ENCODE data around the gene TUNAR. TPM values are rescaled to one million over a fixed set of nuclear protein-coding genes. Genes with fewer than 3 reads are reported as not detected.
A peak's percentile ranks its signal among the peaks of the same experiment; 100 is the strongest.

Gene TUNAR
- total RNA-seq, 1 donor from 2014 or later, result 2.0 TPM

DNA sequence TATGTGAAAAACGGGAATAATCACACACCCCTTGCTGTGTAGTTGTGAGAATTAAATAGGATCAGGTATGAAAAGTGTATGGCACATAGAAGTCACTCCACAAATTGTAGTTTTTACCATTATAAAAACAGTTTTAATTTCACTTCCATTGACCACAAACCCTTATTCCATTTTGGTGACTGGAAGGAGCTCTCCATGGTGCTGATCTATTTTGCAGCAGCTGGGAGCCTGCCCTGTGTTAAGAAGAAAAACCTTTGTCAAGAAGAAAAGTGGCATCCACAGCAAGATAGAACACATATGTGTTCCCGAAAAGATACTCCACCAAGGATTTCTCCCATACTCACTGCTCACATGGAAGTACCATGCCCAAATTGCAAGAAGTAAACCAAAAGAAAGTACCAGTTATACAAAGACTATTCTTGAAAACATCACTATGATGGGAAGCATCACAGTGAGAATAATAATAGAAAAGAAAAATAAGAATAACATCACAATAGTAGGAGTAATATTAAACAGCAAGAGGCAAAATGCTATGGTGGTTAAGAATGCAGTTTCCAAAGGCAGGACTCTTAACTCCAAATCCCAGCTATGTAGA, 58.7 kb downstream of the TUNAR start:
- no peak overlapping the region for H3K27ac Mint-ChIP-seq (ENCODE audit: unreplicated experiment)
- no peaks in the 10 kb centered on the region for H3K27me3 Mint-ChIP-seq (ENCODE audit: unreplicated experiment)
- no peaks in the 10 kb centered on the region for H3K36me3 Mint-ChIP-seq (ENCODE audit: low read depth, unreplicated experiment)
- TF ChIP-seq, protein P1, sequence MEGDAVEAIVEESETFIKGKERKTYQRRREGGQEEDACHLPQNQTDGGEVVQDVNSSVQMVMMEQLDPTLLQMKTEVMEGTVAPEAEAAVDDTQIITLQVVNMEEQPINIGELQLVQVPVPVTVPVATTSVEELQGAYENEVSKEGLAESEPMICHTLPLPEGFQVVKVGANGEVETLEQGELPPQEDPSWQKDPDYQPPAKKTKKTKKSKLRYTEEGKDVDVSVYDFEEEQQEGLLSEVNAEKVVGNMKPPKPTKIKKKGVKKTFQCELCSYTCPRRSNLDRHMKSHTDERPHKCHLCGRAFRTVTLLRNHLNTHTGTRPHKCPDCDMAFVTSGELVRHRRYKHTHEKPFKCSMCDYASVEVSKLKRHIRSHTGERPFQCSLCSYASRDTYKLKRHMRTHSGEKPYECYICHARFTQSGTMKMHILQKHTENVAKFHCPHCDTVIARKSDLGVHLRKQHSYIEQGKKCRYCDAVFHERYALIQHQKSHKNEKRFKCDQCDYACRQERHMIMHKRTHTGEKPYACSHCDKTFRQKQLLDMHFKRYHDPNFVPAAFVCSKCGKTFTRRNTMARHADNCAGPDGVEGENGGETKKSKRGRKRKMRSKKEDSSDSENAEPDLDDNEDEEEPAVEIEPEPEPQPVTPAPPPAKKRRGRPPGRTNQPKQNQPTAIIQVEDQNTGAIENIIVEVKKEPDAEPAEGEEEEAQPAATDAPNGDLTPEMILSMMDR (IDR thresholded peaks at IDR 0.05; ENCODE audit: unreplicated experiment), result no peak
- DNase-seq (ENCODE audit: low spot score), result peak; percentile 57
- H3K9me3 Mint-ChIP-seq (ENCODE audit: unreplicated experiment), result no peaks in the 10 kb centered on the region
- no peaks in the 10 kb centered on the region for H3K4me1 Mint-ChIP-seq (ENCODE audit: unreplicated experiment)
- no peak overlapping the region for H3K4me3 Mint-ChIP-seq (ENCODE audit: unreplicated experiment)

DNA sequence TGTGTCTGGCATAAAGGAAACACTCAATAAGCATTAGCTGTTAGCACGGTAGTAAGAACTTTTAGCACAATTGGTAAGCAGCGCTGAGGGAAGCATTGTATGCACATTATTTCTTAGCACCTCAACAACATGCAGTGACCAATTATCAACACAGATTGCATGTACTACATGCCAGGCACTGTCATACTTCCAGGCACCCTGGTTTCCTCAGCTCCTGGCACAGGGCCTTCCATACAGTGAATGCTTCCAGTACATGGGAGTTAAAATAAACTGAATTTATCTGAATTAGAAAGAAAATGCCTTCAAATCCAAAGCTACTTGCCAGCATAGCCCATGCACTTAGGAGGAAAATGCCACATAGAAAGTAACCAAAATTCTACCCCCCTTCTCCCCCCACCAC, 59.4 kb downstream of the TUNAR start:
- H3K9me3 Mint-ChIP-seq (ENCODE audit: unreplicated experiment), result no peaks in the 10 kb centered on the region
- TF ChIP-seq, protein P1 (IDR thresholded peaks at IDR 0.05; ENCODE audit: unreplicated experiment), result no peak
- no peaks in the 10 kb centered on the region for H3K4me1 Mint-ChIP-seq (ENCODE audit: unreplicated experiment)
- DNase-seq (ENCODE audit: low spot score), result no peak
- H3K27me3 Mint-ChIP-seq (ENCODE audit: unreplicated experiment), result no peaks in the 10 kb centered on the region
- no peak overlapping the region for H3K27ac Mint-ChIP-seq (ENCODE audit: unreplicated experiment)
- no peaks in the 10 kb centered on the region for H3K36me3 Mint-ChIP-seq (ENCODE audit: low read depth, unreplicated experiment)
- no peak overlapping the region for H3K4me3 Mint-ChIP-seq (ENCODE audit: unreplicated experiment)

DNA sequence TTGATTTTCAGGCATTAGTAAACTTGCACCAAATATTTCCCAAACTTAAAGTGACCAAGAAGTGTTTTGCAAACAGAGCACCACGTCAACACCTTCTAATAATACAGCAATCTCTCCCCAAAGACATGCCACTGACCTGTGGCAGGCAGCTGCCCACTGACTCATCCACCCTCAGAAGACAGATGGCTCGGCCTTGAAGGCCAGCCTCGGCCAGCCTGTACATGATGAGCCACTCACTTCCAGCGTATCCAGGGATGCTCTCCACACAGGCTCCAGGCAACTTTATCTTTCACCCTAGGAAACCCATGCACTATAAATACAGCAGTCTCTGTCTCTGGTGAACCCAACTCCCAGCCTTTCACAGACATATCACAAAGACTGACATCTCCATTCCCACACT, 62.7 kb downstream of the TUNAR start:
- Mint-ChIP-seq H3K36me3 (ENCODE audit: low read depth, unreplicated experiment) (no peaks in the 10 kb centered on the region), H3K9me3 (ENCODE audit: unreplicated experiment) (no peaks in the 10 kb centered on the region), H3K4me3 (ENCODE audit: unreplicated experiment) (no peak overlapping the region), H3K4me1 (ENCODE audit: unreplicated experiment) (no peaks in the 10 kb centered on the region), H3K27ac (ENCODE audit: unreplicated experiment) (no peak overlapping the region), H3K27me3 (ENCODE audit: unreplicated experiment) (no peaks in the 10 kb centered on the region)
- TF ChIP-seq, protein P1 (IDR thresholded peaks at IDR 0.05; ENCODE audit: unreplicated experiment), result no peak
- DNase-seq (ENCODE audit: low spot score), result no peak

DNA sequence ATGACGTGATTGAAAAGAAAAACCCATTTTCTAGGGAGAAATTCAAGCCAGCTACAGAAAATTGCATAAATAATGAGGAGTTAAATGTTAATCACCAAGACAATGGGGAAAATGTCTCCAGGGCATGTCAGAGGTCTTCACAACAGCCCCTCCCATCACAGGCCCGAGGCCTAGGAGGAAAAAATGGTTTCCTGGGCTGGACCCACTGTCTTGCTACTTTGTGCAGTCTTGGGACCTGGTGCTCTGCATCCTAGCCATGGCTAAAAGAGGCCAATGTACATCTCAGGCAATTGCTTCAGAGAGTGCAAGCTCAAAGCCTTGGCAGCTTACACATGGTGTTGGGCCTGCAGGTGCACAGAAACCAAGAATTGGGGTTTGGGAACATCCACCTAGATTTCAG, 65.3 kb downstream of the TUNAR start:
- no peak overlapping the region for H3K4me3 Mint-ChIP-seq (ENCODE audit: unreplicated experiment)
- TF ChIP-seq, protein P1 (IDR thresholded peaks at IDR 0.05; ENCODE audit: unreplicated experiment), result no peak
- no peak for DNase-seq (ENCODE audit: low spot score)
- no peaks in the 10 kb centered on the region for H3K36me3 Mint-ChIP-seq (ENCODE audit: low read depth, unreplicated experiment)
- no peak overlapping the region for H3K27ac Mint-ChIP-seq (ENCODE audit: unreplicated experiment)
- no peaks in the 10 kb centered on the region for H3K27me3 Mint-ChIP-seq (ENCODE audit: unreplicated experiment)
- no peaks in the 10 kb centered on the region for H3K9me3 Mint-ChIP-seq (ENCODE audit: unreplicated experiment)
- no peaks in the 10 kb centered on the region for H3K4me1 Mint-ChIP-seq (ENCODE audit: unreplicated experiment)

DNA sequence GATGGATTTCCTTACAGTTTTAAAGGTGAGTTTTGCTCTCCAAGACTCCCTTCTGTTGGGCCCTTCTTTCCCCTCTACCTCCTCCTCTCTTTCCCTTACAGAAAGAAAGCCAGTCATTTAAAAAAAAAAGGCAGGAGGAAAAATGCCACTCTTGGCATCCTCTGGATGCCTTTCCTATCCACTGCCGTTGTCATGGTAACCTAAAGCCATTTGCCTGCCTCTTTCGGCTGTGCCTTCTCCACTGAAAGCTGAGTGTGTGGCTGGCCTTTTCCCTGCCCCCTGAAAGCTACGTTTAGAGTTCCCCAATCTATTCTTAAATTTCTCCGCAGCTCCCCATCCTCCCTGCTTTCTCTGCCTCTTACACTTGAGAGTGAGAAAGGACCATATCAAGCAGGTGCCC, 67.1 kb downstream of the TUNAR start:
- H3K9me3 Mint-ChIP-seq (ENCODE audit: unreplicated experiment), result no peaks in the 10 kb centered on the region
- H3K4me3 Mint-ChIP-seq (ENCODE audit: unreplicated experiment), result no peak overlapping the region
- H3K36me3 Mint-ChIP-seq (ENCODE audit: low read depth, unreplicated experiment), result no peaks in the 10 kb centered on the region
- H3K27me3 Mint-ChIP-seq (ENCODE audit: unreplicated experiment), result no peaks in the 10 kb centered on the region
- no peak overlapping the region for H3K27ac Mint-ChIP-seq (ENCODE audit: unreplicated experiment)
- no peaks in the 10 kb centered on the region for H3K4me1 Mint-ChIP-seq (ENCODE audit: unreplicated experiment)
- TF ChIP-seq, protein P1 (IDR thresholded peaks at IDR 0.05; ENCODE audit: unreplicated experiment), result no peak
- no peak for DNase-seq (ENCODE audit: low spot score)
